Measurements from ENCODE around the gene SMIM12.
"Not testable (repeated sequence)": the region's sequence is repeated elsewhere in the genome, so short reads cannot be mapped to it uniquely, and the experiment has no call there.

Gene SMIM12

GRCh38 chr1:34816778-34817177 lies 42.8 kb downstream of the SMIM12 start:
- no peak for DNase-seq (ENCODE audit: extremely low read depth, low read depth)
- no peak for TF ChIP-seq CTCF (IDR thresholded peaks at IDR 0.05; ENCODE audit: low read depth, low read length)

GRCh38 chr1:34816332-34816731 lies 43.2 kb downstream of the SMIM12 start:
- TF ChIP-seq CTCF (IDR thresholded peaks at IDR 0.05; ENCODE audit: low read depth, low read length): no peak
- DNase-seq (ENCODE audit: extremely low read depth, low read depth): no peak

- not testable (repeated sequence) for DNase-seq (ENCODE audit: extremely low read depth, low read depth)
Measured at GRCh38 chr1:34810781-34811180, 48.8 kb downstream of the SMIM12 start.

GRCh38 chr1:34808051-34808810 lies 51.3 kb downstream of the SMIM12 start:
- no peak for TF ChIP-seq CTCF (IDR thresholded peaks at IDR 0.05; ENCODE audit: low read depth, low read length)
- DNase-seq (ENCODE audit: extremely low read depth, low read depth): no peak

- DNase-seq (ENCODE audit: extremely low read depth, low read depth): no peak
- TF ChIP-seq CTCF (IDR thresholded peaks at IDR 0.05; ENCODE audit: low read depth, low read length): no peak
Measured at GRCh38 chr1:34806396-34806795, 53.2 kb downstream of the SMIM12 start.

GRCh38 chr1:34803770-34804169 lies 55.8 kb downstream of the SMIM12 start:
- DNase-seq (ENCODE audit: extremely low read depth, low read depth): no peak
- no peak for TF ChIP-seq CTCF (IDR thresholded peaks at IDR 0.05; ENCODE audit: low read depth, low read length)
